HepG2 (cell line): Measurements from ENCODE around the gene MNAT1. TPM values are rescaled to one million over a fixed set of nuclear protein-coding genes. Genes with fewer than 3 reads are reported as not detected.

ENCODE experiments used
- ATAC-seq: fragments of 200-7000 bp; cut with Tn5 transposase; 3 replicates; pipeline ENCODE4 v1.9.1; 2020; ENCODE audit warnings: mild to moderate bottlenecking, moderate library complexity
- BruUV-seq: library from RNA; stranded (reverse); fragments of 400-500 nt; replicated peaks from 2 replicates; lab custom pipeline; 2021; lab: Mats Ljungman, UMichigan
- CTCF ChIA-PET: fragments of 300-600 bp; formaldehyde crosslinking; extraction: SDS; loops from one replicate; lab custom pipeline; 2021; ENCODE audit warnings: low total read pairs, inconsistent platforms, low intra/inter-chr PET ratio; lab: Yijun Ruan, JAX
- POLR2A ChIA-PET: fragments of 350-600 bp; sonication (Branson Sonifier 250); formaldehyde crosslinking; loops from one replicate; lab custom pipeline; 2020; ENCODE audit warnings: antibody characterized with exemption, inconsistent platforms; lab: Yijun Ruan, JAX
- DNase-seq: peaks from one replicate; pipeline ENCODE4 v3.0.0-alpha.2; 2015; ENCODE audit warnings: low spot score
- FAIRE-seq: peaks from 3 replicates; lab custom pipeline; 2011; peaks lifted over from hg19 to GRCh38; lab: Jason Lieb, UNC
- H2AFZ ChIP-seq: one replicate; pipeline ENCODE4 v1.6.1; 2011; ENCODE audit warnings: low read length, inconsistent platforms
- H3K27ac ChIP-seq: fragments of 300-600 bp; 3 replicates; pipeline ENCODE4 v1.8.0; 2011; ENCODE audit warnings: mixed run types, mild to moderate bottlenecking, mixed read lengths, low read length, inconsistent platforms; ENCODE audit not compliant: insufficient read depth; ENCODE audit errors: extremely low read length
- H3K27me3 ChIP-seq, 2 experiments: fragments of 200-600 bp in 1 of 2; 2 replicates in 1 of 2; 3 replicates in 1 of 2; pipeline versions ENCODE4 v1.6.0 to v1.8.0; 2011; ENCODE audit warnings: low read length in 2 of 2, mild to moderate bottlenecking in 2 of 2, moderate library complexity in 2 of 2, inconsistent platforms in 1 of 2; ENCODE audit not compliant: insufficient read depth in 2 of 2, control insufficient read depth in 1 of 2
- H3K36me3 ChIP-seq, 2 experiments: fragments of 200-600 bp in 1 of 2; replicated peaks in 1 of 2; 2 replicates in 1 of 2; 3 replicates in 1 of 2; pipeline versions ENCODE4 v1.5.1 to v1.8.0; 2011; ENCODE audit warnings: low read length in 2 of 2, inconsistent platforms in 1 of 2; ENCODE audit not compliant: insufficient read depth in 2 of 2, control insufficient read depth in 1 of 2
- H3K4me1 ChIP-seq: 2 replicates; pipeline ENCODE4 v1.5.1; 2012; ENCODE audit warnings: low read length, inconsistent platforms; ENCODE audit not compliant: insufficient read depth
- H3K4me2 ChIP-seq: 2 replicates; pipeline ENCODE4 v1.6.0; 2011; ENCODE audit warnings: low read depth, low read length, inconsistent platforms
- H3K4me3 ChIP-seq, 3 experiments: fragments of 200-600 bp in 1 of 3; sonication (generic), shearing (Covaris generic) in 1 of 3; replicated peaks in 1 of 3; 2 replicates each; pipeline ENCODE4 v1.5.1; 2011 to 2016; ENCODE audit warnings: low read length in 3 of 3, inconsistent platforms in 2 of 3, low read depth in 2 of 3, mild to moderate bottlenecking in 2 of 3, control low read depth in 1 of 3, mixed read lengths in 1 of 3; ENCODE audit not compliant: insufficient read depth in 1 of 3
- H3K79me2 ChIP-seq: one replicate; pipeline ENCODE4 v1.6.1; 2011; ENCODE audit warnings: low read length, inconsistent platforms; ENCODE audit not compliant: insufficient read depth
- H3K9ac ChIP-seq: 2 replicates; pipeline ENCODE4 v1.6.0; 2011; ENCODE audit warnings: mild to moderate bottlenecking, low read depth, low read length, inconsistent platforms; ENCODE audit not compliant: insufficient read depth
- H3K9me3 ChIP-seq: 2 replicates; pipeline ENCODE4 v1.5.1; 2012; ENCODE audit warnings: mild to moderate bottlenecking, low read length
- H4K20me1 ChIP-seq: 2 replicates; pipeline ENCODE4 v1.6.0; 2011; ENCODE audit warnings: inconsistent platforms, mild to moderate bottlenecking, low read length, moderate library complexity; ENCODE audit not compliant: insufficient read depth
- DR1 ChIP-seq: sonication (generic); formaldehyde crosslinking; IDR thresholded peaks from 2 replicates; pipeline ENCODE4 v1.8.0; 2021; ENCODE audit warnings: mild to moderate bottlenecking, missing genetic modification reagents, inconsistent platforms
- HNF4A ChIP-seq: sonication (generic); formaldehyde crosslinking; IDR thresholded peaks from 2 replicates; pipeline ENCODE4 v1.4.0; 2020; ENCODE audit warnings: missing genetic modification reagents
- KMT2A ChIP-seq: sonication (generic); formaldehyde crosslinking; IDR thresholded peaks from 2 replicates; pipeline ENCODE4 v1.4.0; 2020; ENCODE audit warnings: missing genetic modification reagents
- ZC3H13 ChIP-seq: sonication (generic); formaldehyde crosslinking; IDR thresholded peaks from 2 replicates; pipeline ENCODE4 v1.8.1; 2023; ENCODE audit warnings: mild to moderate bottlenecking, missing genetic modification reagents, moderate library complexity
- ZMYM4 ChIP-seq: sonication (generic); formaldehyde crosslinking; IDR thresholded peaks from 2 replicates; pipeline ENCODE4 v1.8.1; 2023; ENCODE audit warnings: mild to moderate bottlenecking, missing genetic modification reagents
- WGBS: methylation state at CpG from one replicate; pipeline ENCODE4 v1.1.6; 2017; ENCODE audit warnings: low lambda C conversion rate; 5-methylcytosine and 5-hydroxymethylcytosine counted together
- in situ Hi-C: cut with HindIII; loops from 2 replicates; pipeline ENCODE4 v1.10.0; 2017; ENCODE audit warnings: low pct_unique_long_range_greater_than_20kb; ENCODE audit not compliant: extremely low pct_ligation_motif_present
- intact Hi-C: fragments of 100-400 bp; cut with micrococcal nuclease; formaldehyde crosslinking; loops from one replicate; pipeline ENCODE4 v1.10.0; 2022; ENCODE audit not compliant: unreplicated experiment
- polyA plus RNA-seq, 8 experiments: library from polyadenylated mRNA; depleted of rRNA in 3 of 8; stranded (reverse) in 7 of 8; unstranded in 1 of 8; fragments of >200 nt; fragmentation: Illumina TruSeq in 4 of 8; extraction: Trizol in 4 of 8; gene quantifications; 2 replicates each; pipeline versions ENCODE4 v1.2.1 to v1.2.3, GENCODE V29; 2011 to 2016; ENCODE audit warnings: low read depth in 4 of 8, missing spikeins in 1 of 8, mixed read lengths in 1 of 8; ENCODE audit not compliant: insufficient read depth in 1 of 8
- total RNA-seq, 5 experiments: library from RNA; depleted of rRNA; stranded (reverse); fragments of >200 nt; fragmentation: Illumina TruSeq; extraction: Trizol; gene quantifications; 2 replicates each; pipeline ENCODE4 v1.2.3, GENCODE V29; 2016; ENCODE audit warnings: low read depth in 1 of 5
- TF ChIP-seq, protein P1 (sequence below): sonication (generic); formaldehyde crosslinking; IDR thresholded peaks from 2 replicates; pipeline ENCODE4 v1.5.0; 2020; ENCODE audit warnings: mild to moderate bottlenecking, missing genetic modification reagents, borderline replicate concordance

MNAT1 gene
- total and polyA plus RNA-seq, 2 of the 13 experiments (the other 11 are each of a cell fraction or from before 2014, with no cell fraction given), result 49.2 to 94.8 TPM

DNA sequence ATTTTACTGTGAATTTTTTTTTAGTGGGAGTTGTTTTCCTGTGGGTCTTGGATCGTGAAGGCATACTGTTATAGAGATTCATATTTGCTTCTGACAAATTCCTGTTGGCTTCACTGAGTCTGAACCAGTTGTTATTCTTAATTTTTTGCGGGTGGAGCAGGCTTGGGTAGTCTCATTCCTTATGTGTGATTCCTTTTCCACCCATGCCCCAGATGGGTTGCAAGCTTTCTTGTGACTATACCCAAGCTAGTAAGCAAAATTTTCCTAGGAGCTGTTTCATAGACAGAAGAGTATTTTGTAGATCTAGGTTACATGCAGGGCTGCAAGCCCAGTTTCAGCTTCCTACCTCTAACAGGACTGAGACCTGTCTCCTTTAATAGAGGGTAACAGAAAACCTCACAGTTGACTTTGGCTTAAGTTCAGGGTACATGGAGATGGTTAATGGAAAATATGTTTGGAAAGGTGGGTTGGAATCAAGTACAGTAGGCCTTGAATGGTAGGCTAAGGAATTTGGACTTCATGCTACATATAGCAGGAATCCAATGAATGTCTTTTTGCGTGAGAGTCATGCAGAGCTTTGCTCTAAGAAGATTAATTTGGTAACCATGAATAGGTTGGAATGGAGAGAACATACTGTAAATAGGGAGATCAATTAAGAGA lies 217.3 kb downstream of the MNAT1 start:
- CTCF ChIA-PET, result no interaction called here
- no TSS peak for BruUV-seq
- WGBS, result 61% methylated on average over 3 of the region's 3 CpGs

More for the DNA sequence above, 217.3 kb downstream of the MNAT1 start:
- no peaks in the 10 kb centered on the region for H3K79me2 ChIP-seq
- H3K4me1 ChIP-seq, result peaks cover 10% of the 10 kb centered on the region
- intact Hi-C loops (no loop called here), in situ Hi-C loops (no loop called here)
- no peak overlapping the region for H3K27ac ChIP-seq
- no peaks in the 10 kb centered on the region for H3K36me3 ChIP-seq
- H3K9me3 ChIP-seq, result peaks cover 7% of the 10 kb centered on the region; the same call in 1 of the 2 replicates
- no peak overlapping the region for H3K4me2 ChIP-seq
- H3K4me3 ChIP-seq, result no peak overlapping the region
- POLR2A ChIA-PET, result no interaction called here
- FAIRE-seq, result no peak
- H3K27me3 ChIP-seq, result no peaks in the 10 kb centered on the region
- TF ChIP-seq KMT2A (CRISPR knock-in tag), result no peak
- TF ChIP-seq ZC3H13 (CRISPR knock-in tag), result no peak
- peak; percentile 27; the same call in 1 of the 2 replicates for TF ChIP-seq ZMYM4 (CRISPR knock-in tag)
- TF ChIP-seq DR1 (CRISPR knock-in tag), result no peak
- TF ChIP-seq HNF4A (CRISPR knock-in tag), result peak; percentile 53; the same call in 1 of the 2 replicates
- TF ChIP-seq, protein P1, sequence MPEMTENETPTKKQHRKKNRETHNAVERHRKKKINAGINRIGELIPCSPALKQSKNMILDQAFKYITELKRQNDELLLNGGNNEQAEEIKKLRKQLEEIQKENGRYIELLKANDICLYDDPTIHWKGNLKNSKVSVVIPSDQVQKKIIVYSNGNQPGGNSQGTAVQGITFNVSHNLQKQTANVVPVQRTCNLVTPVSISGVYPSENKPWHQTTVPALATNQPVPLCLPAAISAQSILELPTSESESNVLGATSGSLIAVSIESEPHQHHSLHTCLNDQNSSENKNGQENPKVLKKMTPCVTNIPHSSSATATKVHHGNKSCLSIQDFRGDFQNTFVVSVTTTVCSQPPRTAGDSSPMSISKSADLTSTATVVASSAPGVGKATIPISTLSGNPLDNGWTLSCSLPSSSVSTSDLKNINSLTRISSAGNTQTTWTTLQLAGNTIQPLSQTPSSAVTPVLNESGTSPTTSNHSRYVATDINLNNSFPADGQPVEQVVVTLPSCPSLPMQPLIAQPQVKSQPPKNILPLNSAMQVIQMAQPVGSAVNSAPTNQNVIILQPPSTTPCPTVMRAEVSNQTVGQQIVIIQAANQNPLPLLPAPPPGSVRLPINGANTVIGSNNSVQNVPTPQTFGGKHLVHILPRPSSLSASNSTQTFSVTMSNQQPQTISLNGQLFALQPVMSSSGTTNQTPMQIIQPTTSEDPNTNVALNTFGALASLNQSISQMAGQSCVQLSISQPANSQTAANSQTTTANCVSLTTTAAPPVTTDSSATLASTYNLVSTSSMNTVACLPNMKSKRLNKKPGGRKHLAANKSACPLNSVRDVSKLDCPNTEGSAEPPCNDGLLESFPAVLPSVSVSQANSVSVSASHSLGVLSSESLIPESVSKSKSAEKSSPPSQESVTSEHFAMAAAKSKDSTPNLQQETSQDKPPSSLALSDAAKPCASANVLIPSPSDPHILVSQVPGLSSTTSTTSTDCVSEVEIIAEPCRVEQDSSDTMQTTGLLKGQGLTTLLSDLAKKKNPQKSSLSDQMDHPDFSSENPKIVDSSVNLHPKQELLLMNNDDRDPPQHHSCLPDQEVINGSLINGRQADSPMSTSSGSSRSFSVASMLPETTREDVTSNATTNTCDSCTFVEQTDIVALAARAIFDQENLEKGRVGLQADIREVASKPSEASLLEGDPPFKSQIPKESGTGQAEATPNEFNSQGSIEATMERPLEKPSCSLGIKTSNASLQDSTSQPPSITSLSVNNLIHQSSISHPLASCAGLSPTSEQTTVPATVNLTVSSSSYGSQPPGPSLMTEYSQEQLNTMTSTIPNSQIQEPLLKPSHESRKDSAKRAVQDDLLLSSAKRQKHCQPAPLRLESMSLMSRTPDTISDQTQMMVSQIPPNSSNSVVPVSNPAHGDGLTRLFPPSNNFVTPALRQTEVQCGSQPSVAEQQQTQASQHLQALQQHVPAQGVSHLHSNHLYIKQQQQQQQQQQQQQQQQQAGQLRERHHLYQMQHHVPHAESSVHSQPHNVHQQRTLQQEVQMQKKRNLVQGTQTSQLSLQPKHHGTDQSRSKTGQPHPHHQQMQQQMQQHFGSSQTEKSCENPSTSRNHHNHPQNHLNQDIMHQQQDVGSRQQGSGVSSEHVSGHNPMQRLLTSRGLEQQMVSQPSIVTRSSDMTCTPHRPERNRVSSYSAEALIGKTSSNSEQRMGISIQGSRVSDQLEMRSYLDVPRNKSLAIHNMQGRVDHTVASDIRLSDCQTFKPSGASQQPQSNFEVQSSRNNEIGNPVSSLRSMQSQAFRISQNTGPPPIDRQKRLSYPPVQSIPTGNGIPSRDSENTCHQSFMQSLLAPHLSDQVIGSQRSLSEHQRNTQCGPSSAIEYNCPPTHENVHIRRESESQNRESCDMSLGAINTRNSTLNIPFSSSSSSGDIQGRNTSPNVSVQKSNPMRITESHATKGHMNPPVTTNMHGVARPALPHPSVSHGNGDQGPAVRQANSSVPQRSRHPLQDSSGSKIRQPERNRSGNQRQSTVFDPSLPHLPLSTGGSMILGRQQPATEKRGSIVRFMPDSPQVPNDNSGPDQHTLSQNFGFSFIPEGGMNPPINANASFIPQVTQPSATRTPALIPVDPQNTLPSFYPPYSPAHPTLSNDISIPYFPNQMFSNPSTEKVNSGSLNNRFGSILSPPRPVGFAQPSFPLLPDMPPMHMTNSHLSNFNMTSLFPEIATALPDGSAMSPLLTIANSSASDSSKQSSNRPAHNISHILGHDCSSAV (CRISPR knock-in tag), result no peak
- TF ChIP-seq, all 625 proteins: peak for 2
- Histone ChIP-seq H3K9ac (no peak overlapping the region), H2AFZ (no peak overlapping the region), H4K20me1 (no peaks in the 10 kb centered on the region)
- DNase-seq (peak; percentile 29), ATAC-seq (peak; percentile 54)
